ENCODE data around the gene IGLL1. TPM values are rescaled to one million over a fixed set of nuclear protein-coding genes. Genes with fewer than 3 reads are reported as not detected.
"Not testable (repeated sequence)": the region's sequence is repeated elsewhere in the genome, so short reads cannot be mapped to it uniquely, and the experiment has no call there.

IGLL1 gene
- polyA plus RNA-seq (2013, experiment 1 of 2): not detected
- polyA plus RNA-seq (2013, experiment 2 of 2): not detected

DNA sequence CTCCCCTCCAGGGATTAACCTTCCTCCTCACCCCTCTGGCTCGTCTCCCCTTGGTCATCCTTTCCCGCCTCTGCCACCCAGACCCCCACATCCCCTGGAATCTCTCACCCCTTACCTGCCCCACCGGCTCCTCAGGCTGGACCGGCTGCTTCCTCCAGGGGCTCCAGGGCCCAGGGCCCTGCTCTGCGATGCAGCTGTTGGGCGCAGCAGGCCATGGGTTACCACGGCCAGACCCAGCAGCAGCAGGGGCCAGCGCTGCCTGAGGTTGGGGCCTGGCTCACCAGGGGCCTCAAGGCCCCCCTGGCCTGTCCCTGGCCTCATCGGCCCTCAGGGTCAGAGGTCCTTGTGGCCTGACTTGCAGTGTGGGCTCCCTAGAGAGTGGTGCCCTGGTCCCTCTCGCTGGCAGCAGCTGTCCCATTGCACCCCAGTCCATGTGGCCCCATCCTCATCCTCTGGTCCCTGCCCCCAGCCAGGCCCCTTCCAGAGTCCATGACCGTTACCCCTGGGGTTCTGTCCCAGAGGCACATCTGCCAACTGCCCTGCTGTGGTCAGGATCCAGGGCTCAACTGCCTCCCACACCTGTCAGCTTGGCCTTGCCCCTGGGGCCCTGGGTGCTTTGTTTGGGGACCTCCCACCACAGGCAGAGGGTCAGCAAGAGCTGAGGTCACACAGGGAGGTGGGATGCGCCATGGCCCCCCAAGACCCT, at the start of gene IGLL1:
Gene IGLL1, minus strand, starts transcription at position 421 of the 706 bp plus-strand sequence. Its CDS starts 100 bp downstream, at position 321.
- Histone ChIP-seq H2BK12ac (ENCODE audit: low read length) (peak within 1 kb of the TSS; percentile 22), H3K4me3 (ENCODE audit: low read length in 2 of 2) (no peak within 1 kb of the TSS), H3K9ac (ENCODE audit: low read depth, low read length, poor library complexity) (peak within 1 kb of the TSS; percentile 21), H3K27ac (replicated peaks; ENCODE audit: low read length) (no peak within 1 kb of the TSS), H2BK120ac (ENCODE audit: low read depth, low read length) (no peak within 1 kb of the TSS), H2AK5ac (ENCODE audit: low read depth, low read length) (peak within 1 kb of the TSS; percentile 63), H3K4me1 (ENCODE audit: control insufficient read depth in 2 of 2, insufficient read depth in 1 of 2, low read depth in 1 of 2, low read length in 2 of 2) (no peaks in the 10 kb centered on the region), H2BK15ac (ENCODE audit: low read length) (no peak within 1 kb of the TSS), H3K18ac (ENCODE audit: low read length) (peak within 1 kb of the TSS; percentile 57), H3K4me2 (ENCODE audit: insufficient read depth, low read length, poor library complexity, severe bottlenecking) (no peak within 1 kb of the TSS), H3K9me3 (replicated peaks in 1 of 2; ENCODE audit: control insufficient read depth in 2 of 2, insufficient read depth in 1 of 2, low read depth in 1 of 2, low read length in 2 of 2) (no peaks in the 10 kb centered on the region), H2BK5ac (ENCODE audit: low read length) (peak within 1 kb of the TSS; percentile 87), H3K79me1 (ENCODE audit: low read depth, low read length) (peaks cover 3% of the 10 kb centered on the region), H4K91ac (ENCODE audit: low read depth, low read length, poor library complexity) (no peak within 1 kb of the TSS), H2AFZ (ENCODE audit: low read length) (no peak within 1 kb of the TSS), H3K23ac (ENCODE audit: low read depth, low read length, poor library complexity) (peak within 1 kb of the TSS; percentile 43), H3K36me3 (replicated peaks in 1 of 2; ENCODE audit: control insufficient read depth in 2 of 2, insufficient read depth in 2 of 2, low read length in 2 of 2) (no peaks in the 10 kb centered on the region), H3K27me3 (ENCODE audit: control insufficient read depth in 3 of 3, insufficient read depth in 3 of 3, low read depth in 1 of 3, low read length in 3 of 3) (peaks cover 0 to 6% (median 3%) of the 10 kb centered on the region in 3 experiments), H3K4ac (ENCODE audit: low read length) (peak within 1 kb of the TSS; percentile 11), H3K14ac (ENCODE audit: low read length) (peak within 1 kb of the TSS; percentile 21), H4K8ac (ENCODE audit: low read depth, low read length) (no peak within 1 kb of the TSS)
- no peak for DNase-seq (ENCODE audit: low spot score)
- WGBS, 2 donors (ENCODE audit: extremely low coverage in 2 of 2, insufficient read length in 2 of 2, insufficient replicate concordance in 1 of 2): no CpG with 5 or more reads among the region's 12 CpGs

DNA sequence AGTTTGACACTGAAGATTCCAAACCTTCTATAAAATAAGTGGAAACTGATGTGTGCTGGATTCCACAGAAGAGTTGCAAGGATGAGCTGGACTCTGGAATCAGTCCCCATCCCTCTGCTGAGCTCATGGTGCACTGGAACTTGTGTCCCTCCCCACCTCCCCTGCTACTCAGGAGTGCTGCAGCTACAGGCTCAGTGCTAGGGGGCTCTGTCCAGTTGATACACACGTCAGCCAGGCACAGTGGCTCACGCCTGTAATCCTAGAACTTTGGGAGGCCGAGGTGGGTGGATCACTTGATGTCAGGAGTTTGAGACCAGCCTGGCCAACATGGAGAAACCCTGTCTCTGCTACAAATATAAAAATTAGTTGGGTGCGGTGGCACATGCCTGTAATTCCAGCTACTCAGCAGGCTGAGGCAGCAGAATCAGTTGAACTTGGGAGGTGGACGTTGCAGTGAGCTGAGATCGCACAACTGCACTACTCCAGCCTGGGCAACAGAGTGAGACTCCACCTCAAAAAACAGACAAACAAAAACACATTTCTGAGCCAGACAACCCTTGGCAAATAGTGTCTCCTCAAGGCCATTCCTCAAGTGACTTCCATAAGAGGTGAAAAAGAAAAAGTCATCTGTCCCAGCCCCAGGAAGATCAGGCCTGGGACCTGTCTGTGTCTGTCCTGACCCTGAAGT, 48.1 kb upstream of the IGLL1 start:
- H4K91ac ChIP-seq (ENCODE audit: low read depth, low read length, poor library complexity); H2BK5ac ChIP-seq (ENCODE audit: low read length); H3K9me3 ChIP-seq (replicated peaks in 1 of 2; ENCODE audit: control insufficient read depth in 2 of 2, insufficient read depth in 1 of 2, low read depth in 1 of 2, low read length in 2 of 2); H3K23ac ChIP-seq (ENCODE audit: low read depth, low read length, poor library complexity); H3K14ac ChIP-seq (ENCODE audit: low read length); H2AK5ac ChIP-seq (ENCODE audit: low read depth, low read length); H3K4me1 ChIP-seq (ENCODE audit: control insufficient read depth in 2 of 2, insufficient read depth in 1 of 2, low read depth in 1 of 2, low read length in 2 of 2); H3K36me3 ChIP-seq (replicated peaks in 1 of 2; ENCODE audit: control insufficient read depth in 2 of 2, insufficient read depth in 2 of 2, low read length in 2 of 2); H2BK120ac ChIP-seq (ENCODE audit: low read depth, low read length); H2BK12ac ChIP-seq (ENCODE audit: low read length); H3K79me1 ChIP-seq (ENCODE audit: low read depth, low read length); H3K27me3 ChIP-seq (ENCODE audit: control insufficient read depth in 3 of 3, insufficient read depth in 3 of 3, low read depth in 1 of 3, low read length in 3 of 3); H3K18ac ChIP-seq (ENCODE audit: low read length); H3K4ac ChIP-seq (ENCODE audit: low read length); H3K4me3 ChIP-seq (ENCODE audit: low read length in 2 of 2); DNase-seq (ENCODE audit: low spot score); H3K27ac ChIP-seq (replicated peaks; ENCODE audit: low read length); H2BK15ac ChIP-seq (ENCODE audit: low read length); H4K8ac ChIP-seq (ENCODE audit: low read depth, low read length); H3K9ac ChIP-seq (ENCODE audit: low read depth, low read length, poor library complexity); H2AFZ ChIP-seq (ENCODE audit: low read length); H3K4me2 ChIP-seq (ENCODE audit: insufficient read depth, low read length, poor library complexity, severe bottlenecking): not testable (repeated sequence)
- no CpG with 5 or more reads among the region's 6 CpGs for WGBS, 2 donors (ENCODE audit: extremely low coverage in 2 of 2, insufficient read length in 2 of 2, insufficient replicate concordance in 1 of 2)

GRCh38 chr22:23627401-23628055, 47.4 kb upstream of the IGLL1 start:
- not testable (repeated sequence) for H3K9me3 ChIP-seq (replicated peaks in 1 of 2; ENCODE audit: control insufficient read depth in 2 of 2, insufficient read depth in 1 of 2, low read depth in 1 of 2, low read length in 2 of 2); H3K79me1 ChIP-seq (ENCODE audit: low read depth, low read length); H3K36me3 ChIP-seq (replicated peaks in 1 of 2; ENCODE audit: control insufficient read depth in 2 of 2, insufficient read depth in 2 of 2, low read length in 2 of 2); H2BK120ac ChIP-seq (ENCODE audit: low read depth, low read length); H3K27ac ChIP-seq (replicated peaks; ENCODE audit: low read length); H3K27me3 ChIP-seq (ENCODE audit: control insufficient read depth in 3 of 3, insufficient read depth in 3 of 3, low read depth in 1 of 3, low read length in 3 of 3); H3K4me2 ChIP-seq (ENCODE audit: insufficient read depth, low read length, poor library complexity, severe bottlenecking); H3K18ac ChIP-seq (ENCODE audit: low read length); DNase-seq (ENCODE audit: low spot score); H3K14ac ChIP-seq (ENCODE audit: low read length); H2AK5ac ChIP-seq (ENCODE audit: low read depth, low read length); H3K4me3 ChIP-seq (ENCODE audit: low read length in 2 of 2); H3K4me1 ChIP-seq (ENCODE audit: control insufficient read depth in 2 of 2, insufficient read depth in 1 of 2, low read depth in 1 of 2, low read length in 2 of 2); H3K23ac ChIP-seq (ENCODE audit: low read depth, low read length, poor library complexity); H3K4ac ChIP-seq (ENCODE audit: low read length); H4K8ac ChIP-seq (ENCODE audit: low read depth, low read length); H2BK5ac ChIP-seq (ENCODE audit: low read length); H3K9ac ChIP-seq (ENCODE audit: low read depth, low read length, poor library complexity); H4K91ac ChIP-seq (ENCODE audit: low read depth, low read length, poor library complexity); H2AFZ ChIP-seq (ENCODE audit: low read length); H2BK15ac ChIP-seq (ENCODE audit: low read length); H2BK12ac ChIP-seq (ENCODE audit: low read length)
- WGBS, 2 donors (ENCODE audit: extremely low coverage in 2 of 2, insufficient read length in 2 of 2, insufficient replicate concordance in 1 of 2): no CpG with 5 or more reads among the region's 3 CpGs
